ENCODE data around the gene HID1.

HID1 gene

DNA sequence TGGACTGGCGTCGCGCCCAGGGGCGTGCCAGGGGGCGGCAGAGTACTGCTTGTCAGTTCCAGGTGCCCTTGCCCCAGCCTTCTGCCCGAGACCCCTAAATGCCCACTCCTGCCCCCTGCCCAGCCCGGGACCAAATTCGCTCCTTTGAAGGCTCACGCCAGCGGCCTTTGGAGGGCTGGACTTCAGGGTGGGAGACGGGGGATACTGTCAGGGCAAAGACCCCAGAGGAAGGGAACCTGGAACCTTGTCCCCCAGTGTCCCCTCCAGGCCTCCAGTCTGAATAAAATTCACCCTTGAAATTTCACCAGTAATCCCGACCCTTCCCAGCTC, 36.1 kb downstream of the HID1 start:
- Histone ChIP-seq H3K27me3 (ENCODE audit: insufficient read depth, poor library complexity, severe bottlenecking) (peaks cover 29% of the 10 kb centered on the region), H3K27ac (ENCODE audit: poor library complexity, severe bottlenecking) (no peak overlapping the region), H3K36me3 (ENCODE audit: low read depth) (no peaks in the 10 kb centered on the region), H3K4me1 (ENCODE audit: insufficient read depth, poor library complexity, severe bottlenecking) (no peaks in the 10 kb centered on the region), H3K4me3 (ENCODE audit: severe bottlenecking) (no peak overlapping the region), H3K9me3 (ENCODE audit: severe bottlenecking) (no peaks in the 10 kb centered on the region)
- no peak for DNase-seq (ENCODE audit: low spot score)
- TF ChIP-seq, protein P1, sequence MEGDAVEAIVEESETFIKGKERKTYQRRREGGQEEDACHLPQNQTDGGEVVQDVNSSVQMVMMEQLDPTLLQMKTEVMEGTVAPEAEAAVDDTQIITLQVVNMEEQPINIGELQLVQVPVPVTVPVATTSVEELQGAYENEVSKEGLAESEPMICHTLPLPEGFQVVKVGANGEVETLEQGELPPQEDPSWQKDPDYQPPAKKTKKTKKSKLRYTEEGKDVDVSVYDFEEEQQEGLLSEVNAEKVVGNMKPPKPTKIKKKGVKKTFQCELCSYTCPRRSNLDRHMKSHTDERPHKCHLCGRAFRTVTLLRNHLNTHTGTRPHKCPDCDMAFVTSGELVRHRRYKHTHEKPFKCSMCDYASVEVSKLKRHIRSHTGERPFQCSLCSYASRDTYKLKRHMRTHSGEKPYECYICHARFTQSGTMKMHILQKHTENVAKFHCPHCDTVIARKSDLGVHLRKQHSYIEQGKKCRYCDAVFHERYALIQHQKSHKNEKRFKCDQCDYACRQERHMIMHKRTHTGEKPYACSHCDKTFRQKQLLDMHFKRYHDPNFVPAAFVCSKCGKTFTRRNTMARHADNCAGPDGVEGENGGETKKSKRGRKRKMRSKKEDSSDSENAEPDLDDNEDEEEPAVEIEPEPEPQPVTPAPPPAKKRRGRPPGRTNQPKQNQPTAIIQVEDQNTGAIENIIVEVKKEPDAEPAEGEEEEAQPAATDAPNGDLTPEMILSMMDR (IDR thresholded peaks at IDR 0.05; ENCODE audit: poor library complexity, severe bottlenecking): peak; percentile 8
- no peak for ATAC-seq (ENCODE audit: low read depth)

DNA sequence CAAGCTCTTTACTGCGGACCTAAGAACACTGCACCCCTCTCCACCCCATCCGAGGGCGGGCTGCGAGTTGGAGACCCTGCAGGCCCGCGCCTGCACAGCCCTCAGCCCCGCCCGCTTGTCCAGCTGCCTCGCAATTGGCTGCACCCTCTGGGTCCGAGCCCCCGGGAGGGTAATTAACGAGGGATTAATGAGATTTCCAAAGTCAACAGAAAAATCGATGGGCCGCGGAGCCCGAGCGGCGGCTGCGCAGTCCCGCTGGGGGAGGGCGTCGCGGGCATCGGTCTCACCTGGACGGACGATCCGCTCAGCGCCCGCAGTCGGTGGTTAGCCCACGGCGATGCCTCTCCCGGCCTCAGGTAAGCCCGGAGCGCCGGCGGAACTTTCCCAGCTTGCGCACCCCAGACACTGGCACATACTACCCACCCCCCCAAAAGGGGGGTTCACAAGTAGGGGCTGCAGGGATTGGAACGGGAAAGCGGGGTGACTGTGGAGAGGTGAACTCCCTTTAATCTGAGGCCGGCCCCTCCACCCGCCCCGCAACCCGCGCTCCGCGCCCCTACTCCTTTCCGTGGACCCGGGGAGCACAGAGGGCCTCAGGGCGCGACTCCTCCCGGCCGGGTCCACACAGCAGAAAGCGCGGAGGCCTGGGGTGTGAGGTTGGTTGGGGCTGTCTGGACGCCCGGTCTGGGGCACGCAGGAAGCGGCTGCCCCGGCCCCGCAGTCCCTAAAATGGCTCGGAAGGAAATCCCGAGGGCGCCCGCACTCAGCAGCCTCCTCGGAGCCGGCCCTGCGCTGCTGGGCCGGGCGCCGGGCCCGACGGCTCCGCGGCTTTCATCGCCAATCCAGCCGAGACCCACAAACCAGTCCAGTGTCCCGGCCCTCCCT, 36.7 kb downstream of the HID1 start, which contains the start of gene OTOP3:
Gene OTOP3 (plus strand): TSS at position 314 of the 885 bp plus-strand sequence. CDS start 24 bp downstream, at position 338.
- DNase-seq (ENCODE audit: low spot score): peak; percentile 60
- ATAC-seq (ENCODE audit: low read depth): no peak; the same call in 2 of the 3 replicates
- no peak within 1 kb of the TSS for H3K4me3 ChIP-seq (ENCODE audit: severe bottlenecking)
- H3K27ac ChIP-seq (ENCODE audit: poor library complexity, severe bottlenecking): no peak within 1 kb of the TSS
- TF ChIP-seq, protein P1 (IDR thresholded peaks at IDR 0.05; ENCODE audit: poor library complexity, severe bottlenecking): no peak
- H3K36me3 ChIP-seq (ENCODE audit: low read depth): no peaks in the 10 kb centered on the region
- no peaks in the 10 kb centered on the region for H3K9me3 ChIP-seq (ENCODE audit: severe bottlenecking)
- peaks cover 29% of the 10 kb centered on the region for H3K27me3 ChIP-seq (ENCODE audit: insufficient read depth, poor library complexity, severe bottlenecking)
- H3K4me1 ChIP-seq (ENCODE audit: insufficient read depth, poor library complexity, severe bottlenecking): no peaks in the 10 kb centered on the region

GRCh38 chr17:74935048-74935447, 37.5 kb downstream of the HID1 start:
- TF ChIP-seq, protein P1 (IDR thresholded peaks at IDR 0.05; ENCODE audit: poor library complexity, severe bottlenecking): no peak
- no peaks in the 10 kb centered on the region for H3K9me3 ChIP-seq (ENCODE audit: severe bottlenecking)
- H3K4me1 ChIP-seq (ENCODE audit: insufficient read depth, poor library complexity, severe bottlenecking): no peaks in the 10 kb centered on the region
- ATAC-seq (ENCODE audit: low read depth): no peak
- H3K27ac ChIP-seq (ENCODE audit: poor library complexity, severe bottlenecking): no peak overlapping the region
- H3K27me3 ChIP-seq (ENCODE audit: insufficient read depth, poor library complexity, severe bottlenecking): peaks cover 29% of the 10 kb centered on the region
- no peak for DNase-seq (ENCODE audit: low spot score)
- H3K4me3 ChIP-seq (ENCODE audit: severe bottlenecking): no peak overlapping the region
- no peaks in the 10 kb centered on the region for H3K36me3 ChIP-seq (ENCODE audit: low read depth)

DNA sequence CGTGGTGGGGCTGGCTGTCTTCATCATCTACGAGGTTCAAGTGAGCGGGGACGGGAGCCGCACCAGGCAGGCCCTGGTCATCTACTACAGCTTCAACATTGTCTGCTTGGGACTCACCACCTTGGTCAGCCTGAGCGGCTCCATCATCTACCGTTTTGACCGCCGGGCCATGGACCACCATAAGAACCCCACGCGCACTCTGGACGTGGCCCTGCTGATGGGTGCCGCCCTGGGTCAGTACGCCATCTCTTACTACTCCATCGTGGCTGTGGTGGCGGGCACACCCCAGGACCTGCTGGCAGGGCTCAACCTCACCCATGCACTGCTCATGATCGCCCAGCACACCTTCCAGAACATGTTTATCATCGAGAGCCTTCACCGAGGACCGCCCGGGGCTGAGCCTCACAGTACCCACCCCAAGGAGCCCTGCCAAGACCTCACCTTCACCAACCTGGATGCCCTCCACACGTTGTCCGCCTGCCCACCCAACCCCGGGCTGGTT, 42.0 kb downstream of the HID1 start:
- Histone ChIP-seq H3K27ac (ENCODE audit: poor library complexity, severe bottlenecking) (no peak overlapping the region), H3K9me3 (ENCODE audit: severe bottlenecking) (no peaks in the 10 kb centered on the region), H3K36me3 (ENCODE audit: low read depth) (no peaks in the 10 kb centered on the region), H3K27me3 (ENCODE audit: insufficient read depth, poor library complexity, severe bottlenecking) (peaks cover 11% of the 10 kb centered on the region), H3K4me3 (ENCODE audit: severe bottlenecking) (no peak overlapping the region), H3K4me1 (ENCODE audit: insufficient read depth, poor library complexity, severe bottlenecking) (no peaks in the 10 kb centered on the region)
- ATAC-seq (ENCODE audit: low read depth): no peak
- TF ChIP-seq, protein P1 (IDR thresholded peaks at IDR 0.05; ENCODE audit: poor library complexity, severe bottlenecking): no peak
- DNase-seq (ENCODE audit: low spot score): peak; percentile 47

DNA sequence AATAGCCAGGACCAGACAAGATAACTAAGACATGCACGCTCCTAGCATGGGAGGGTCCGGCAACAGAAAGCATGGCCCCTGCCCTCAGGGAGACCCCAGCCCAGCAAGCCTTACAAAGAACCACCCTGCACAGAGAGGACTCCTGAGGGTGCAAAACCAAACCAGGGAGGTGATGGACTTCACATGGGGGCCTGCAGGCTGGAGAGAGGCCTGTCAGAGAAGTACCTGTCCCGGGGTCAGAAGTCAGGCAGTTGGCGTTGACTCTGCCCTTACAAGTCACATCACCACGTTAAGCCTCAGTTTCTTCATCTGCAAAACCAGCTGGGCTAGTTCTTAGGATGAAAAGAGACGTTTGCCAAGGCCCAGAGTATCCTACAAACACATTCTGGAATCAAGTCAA, 43.8 kb downstream of the HID1 start:
- Histone ChIP-seq H3K27me3 (ENCODE audit: insufficient read depth, poor library complexity, severe bottlenecking) (peaks cover 23% of the 10 kb centered on the region), H3K4me1 (ENCODE audit: insufficient read depth, poor library complexity, severe bottlenecking) (no peaks in the 10 kb centered on the region), H3K9me3 (ENCODE audit: severe bottlenecking) (no peaks in the 10 kb centered on the region), H3K4me3 (ENCODE audit: severe bottlenecking) (no peak overlapping the region), H3K27ac (ENCODE audit: poor library complexity, severe bottlenecking) (no peak overlapping the region), H3K36me3 (ENCODE audit: low read depth) (no peaks in the 10 kb centered on the region)
- no peak for DNase-seq (ENCODE audit: low spot score)
- TF ChIP-seq, protein P1 (IDR thresholded peaks at IDR 0.05; ENCODE audit: poor library complexity, severe bottlenecking): no peak
- no peak for ATAC-seq (ENCODE audit: low read depth)

Measured in RWPE2 (cell line).